Measurements from ENCODE around the gene BRAP. TPM values are rescaled to one million over a fixed set of nuclear protein-coding genes. Genes with fewer than 3 reads are reported as not detected.

BRAP gene
- total RNA-seq, 1 experiment from 2014 or later = 25.0 TPM

- no peak overlapping the region for H2BK120ac ChIP-seq (ENCODE audit: low read depth, low read length, poor library complexity, severe bottlenecking)
- H3K4ac ChIP-seq (ENCODE audit: low read depth, low read length) = no peak overlapping the region
- Mint-ChIP-seq H3K27me3 (ENCODE audit: low read depth) (no peaks in the 10 kb centered on the region), H3K4me1 (peaks cover 0 to 6% of the 10 kb centered on the region in 2 experiments; a peak in 3 of 4 replicates), H3K4me3 (no peak overlapping the region), H3K36me3 (ENCODE audit: insufficient read depth in 1 of 3, low read depth in 3 of 3) (peaks cover 2 to 46% (median 46%) of the 10 kb centered on the region in 3 experiments; a peak in 6 of 7 replicates), H3K9me3 (no peaks in the 10 kb centered on the region), H3K27ac (peak overlapping the region in 2 of 3 experiments; percentile 44 to 79; a peak in 4 of 7 replicates)
- H3K23me2 ChIP-seq (ENCODE audit: insufficient read length, low read depth, low read length, poor library complexity, severe bottlenecking) = no peaks in the 10 kb centered on the region
- no peak overlapping the region for H3K9ac ChIP-seq (ENCODE audit: extremely low read depth, insufficient read length, low read length)
- no peaks in the 10 kb centered on the region for H3K27me3 ChIP-seq (ENCODE audit: insufficient read depth, low read length)
- H3K4me2 ChIP-seq (ENCODE audit: insufficient read depth, insufficient read length, low read length) = no peak overlapping the region
- H2AFZ ChIP-seq (ENCODE audit: low read length) = no peak overlapping the region
- H3K9me3 ChIP-seq (ENCODE audit: control insufficient read depth, low read depth, low read length) = no peaks in the 10 kb centered on the region
- no peak overlapping the region for H3K18ac ChIP-seq (ENCODE audit: insufficient read length, low read depth, low read length)
- peak; percentile 63 for DNase-seq
- H2AK5ac ChIP-seq (ENCODE audit: insufficient read length, low read length) = no peak overlapping the region
- H2BK20ac ChIP-seq (ENCODE audit: low read depth, low read length, poor library complexity, severe bottlenecking) = no peak overlapping the region
- no peak overlapping the region for H3K27ac ChIP-seq (ENCODE audit: insufficient read length, low read depth, low read length)
- no peak overlapping the region for H2BK5ac ChIP-seq (ENCODE audit: insufficient read length, low read length)
- peak; percentile 57 for TF ChIP-seq CTCF (conservative IDR thresholded peaks at IDR 0.05)
- H3K4me1 ChIP-seq (ENCODE audit: insufficient read depth, low read length) = no peaks in the 10 kb centered on the region
- no peak overlapping the region for H3K56ac ChIP-seq (ENCODE audit: insufficient read length, low read depth, low read length)
- H3K79me2 ChIP-seq (ENCODE audit: insufficient read depth, low read length) = no peaks in the 10 kb centered on the region
- H4K20me1 ChIP-seq (ENCODE audit: control insufficient read depth, insufficient read depth, insufficient read length) = no peaks in the 10 kb centered on the region
- H4K91ac ChIP-seq (ENCODE audit: insufficient read length, low read depth, low read length) = no peak overlapping the region
- H3T11ph ChIP-seq (ENCODE audit: low read length) = no peak overlapping the region
- H3K79me1 ChIP-seq (ENCODE audit: insufficient read depth, low read depth, low read length, poor library complexity, severe bottlenecking) = no peaks in the 10 kb centered on the region
- H2BK12ac ChIP-seq (ENCODE audit: insufficient read length, low read depth, low read length) = no peak overlapping the region
- WGBS (ENCODE audit: extremely low coverage, insufficient read length, low lambda C conversion rate) = no CpG with 5 or more reads among the region's 15 CpGs
- no peak overlapping the region for H2BK15ac ChIP-seq (ENCODE audit: low read depth, low read length)
- H3K14ac ChIP-seq (ENCODE audit: insufficient read depth, low read length) = no peak overlapping the region
- no peak overlapping the region for H3K23ac ChIP-seq (ENCODE audit: insufficient read length, low read depth, low read length)
- no peak overlapping the region for H4K8ac ChIP-seq (replicated peaks; ENCODE audit: insufficient read length, low read depth, low read length)
- no peak overlapping the region for H4K5ac ChIP-seq (ENCODE audit: insufficient read length, low read depth, low read length)
Measured at GRCh38 chr12:111692575-111693210, 6.9 kb upstream of the BRAP start.
